ENCODE measurements around the gene LCN6.

The LCN6 gene

DNA sequence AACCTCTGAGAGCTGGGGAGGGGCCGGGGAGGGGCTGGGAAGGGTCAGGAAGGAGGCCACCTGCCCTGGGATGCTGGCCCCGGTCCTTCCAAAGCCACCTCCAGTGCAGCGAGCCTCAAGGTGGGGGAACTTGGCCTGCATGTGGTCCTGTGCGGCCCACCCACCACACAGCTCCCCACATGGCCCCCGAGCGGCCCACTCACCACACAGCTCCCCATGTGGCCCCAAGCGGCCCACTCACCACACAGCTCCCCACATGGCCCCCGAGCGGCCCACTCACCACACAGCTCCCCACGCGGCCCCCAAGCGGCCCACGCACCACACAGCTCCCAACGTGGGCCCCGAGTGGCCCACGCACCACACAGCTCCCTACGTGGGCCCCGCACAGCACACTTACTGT is 3.6 kb downstream of the LCN6 start:
- DNase-seq (ENCODE audit: low spot score) (no peak), FAIRE-seq (no peak)

DNA sequence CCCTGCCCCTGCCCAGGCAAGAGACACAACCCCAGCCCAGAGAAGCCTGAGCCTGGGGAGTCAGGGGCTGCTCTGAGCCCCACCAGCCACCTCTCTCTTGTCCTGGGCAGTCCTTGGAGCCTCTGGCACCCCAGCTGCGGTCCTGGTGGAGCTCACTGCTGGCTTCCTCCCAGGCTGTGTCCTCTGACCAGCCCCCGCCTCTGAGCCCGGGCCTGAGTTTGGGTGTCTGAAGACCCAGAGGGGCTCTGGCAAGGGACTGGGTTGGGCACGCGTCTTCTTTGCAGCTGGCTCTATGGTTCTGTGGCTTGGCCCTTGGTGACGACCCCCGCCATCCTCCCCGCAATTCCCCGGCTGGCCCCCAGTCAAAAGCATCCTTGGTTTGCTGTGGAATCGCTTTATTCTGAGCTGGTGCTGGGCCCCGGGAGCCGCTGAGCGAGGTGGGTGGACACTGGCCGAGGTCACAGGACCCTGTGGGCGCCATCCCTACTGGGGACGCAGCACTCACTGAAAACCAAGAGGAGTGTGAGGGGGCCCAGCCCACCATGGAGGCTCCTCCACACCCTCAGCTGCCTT is 4.6 kb downstream of the LCN6 start:
- no peak for FAIRE-seq

DNA sequence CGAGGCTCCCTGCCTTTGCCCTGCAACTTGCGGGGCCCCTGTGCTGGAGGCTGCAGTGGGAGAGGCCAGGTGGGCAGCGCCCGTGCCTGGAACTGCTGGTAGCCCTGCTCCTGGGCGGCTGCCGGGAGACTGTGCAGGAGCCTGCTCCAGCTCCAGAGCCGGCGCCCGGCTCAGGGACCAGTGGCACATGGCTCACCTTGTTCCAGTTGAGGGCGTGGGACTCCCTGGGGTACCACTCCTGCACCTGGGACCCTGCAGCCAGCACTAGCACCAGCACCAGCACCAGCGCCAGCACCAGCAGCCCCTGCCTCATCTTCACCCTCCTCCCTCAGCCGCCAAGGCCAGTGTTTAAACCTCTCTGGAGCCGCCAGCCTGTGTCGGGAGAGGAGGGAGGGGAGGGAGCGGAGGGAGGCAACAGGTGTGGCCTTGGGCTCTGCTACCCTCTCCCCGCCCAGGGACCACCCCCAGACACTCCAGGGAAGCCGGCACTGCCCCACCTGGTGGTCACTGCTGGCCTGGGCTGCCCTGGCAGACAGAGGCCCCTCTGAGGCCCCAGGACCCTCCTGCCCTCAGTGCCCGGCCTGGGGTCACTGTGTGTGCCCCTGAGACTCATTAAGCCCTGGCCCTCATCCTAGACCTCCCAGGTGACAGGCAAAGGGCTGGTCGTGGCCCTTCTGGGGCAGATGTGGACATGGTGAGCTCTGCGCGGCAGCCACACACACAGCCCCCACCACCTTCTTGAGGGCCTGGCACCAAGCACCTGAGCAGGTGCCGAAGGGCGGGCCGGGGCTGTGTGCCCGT is 5.5 kb downstream of the LCN6 start, which contains the start of gene LCN10:
LCN10 (minus strand) TSS at position 350 of the 801 bp plus-strand sequence; CDS start at position 313, 37 bp downstream.
- DNase-seq (ENCODE audit: low spot score) (no peak), FAIRE-seq (no peak)

More for the DNA sequence above, 4.6 kb downstream of the LCN6 start:
- DNase-seq (ENCODE audit: low spot score) = no peak

DNA sequence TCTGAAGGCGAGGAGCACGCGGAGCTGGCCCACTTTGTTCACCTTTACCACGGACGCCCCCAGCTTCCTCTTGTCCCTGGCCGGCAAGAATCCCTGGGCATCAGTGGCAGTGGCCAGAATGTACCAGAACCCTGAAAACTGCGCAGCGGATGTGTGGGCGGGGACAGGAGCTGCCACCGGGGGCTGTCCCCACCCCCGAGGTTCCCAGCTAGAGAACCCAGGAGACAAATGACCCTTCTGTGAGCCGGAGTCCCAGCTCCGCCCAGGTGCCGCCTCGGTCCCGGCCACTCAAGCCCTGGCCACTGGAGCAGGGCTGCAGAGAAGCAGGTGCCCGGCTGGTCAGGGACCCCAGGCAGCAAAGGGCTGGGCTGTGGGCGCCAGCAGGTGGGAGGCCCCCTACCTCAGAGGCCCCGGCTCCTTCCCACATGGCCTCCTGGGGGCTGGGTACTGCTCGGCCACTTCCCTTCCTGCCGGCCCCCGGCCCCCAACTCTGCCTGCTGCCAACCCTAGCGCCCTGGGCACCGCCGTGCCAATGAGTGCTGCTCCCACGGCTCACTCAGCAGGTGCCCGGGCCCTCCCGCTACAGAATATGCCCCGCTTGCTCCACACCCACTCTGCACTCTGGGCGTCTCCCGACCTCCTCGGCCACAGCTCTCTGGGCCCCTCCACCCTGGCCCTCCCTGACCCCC is 6.3 kb downstream of the LCN6 start:
- DNase-seq (ENCODE audit: low spot score) (no peak), FAIRE-seq (no peak)

DNA sequence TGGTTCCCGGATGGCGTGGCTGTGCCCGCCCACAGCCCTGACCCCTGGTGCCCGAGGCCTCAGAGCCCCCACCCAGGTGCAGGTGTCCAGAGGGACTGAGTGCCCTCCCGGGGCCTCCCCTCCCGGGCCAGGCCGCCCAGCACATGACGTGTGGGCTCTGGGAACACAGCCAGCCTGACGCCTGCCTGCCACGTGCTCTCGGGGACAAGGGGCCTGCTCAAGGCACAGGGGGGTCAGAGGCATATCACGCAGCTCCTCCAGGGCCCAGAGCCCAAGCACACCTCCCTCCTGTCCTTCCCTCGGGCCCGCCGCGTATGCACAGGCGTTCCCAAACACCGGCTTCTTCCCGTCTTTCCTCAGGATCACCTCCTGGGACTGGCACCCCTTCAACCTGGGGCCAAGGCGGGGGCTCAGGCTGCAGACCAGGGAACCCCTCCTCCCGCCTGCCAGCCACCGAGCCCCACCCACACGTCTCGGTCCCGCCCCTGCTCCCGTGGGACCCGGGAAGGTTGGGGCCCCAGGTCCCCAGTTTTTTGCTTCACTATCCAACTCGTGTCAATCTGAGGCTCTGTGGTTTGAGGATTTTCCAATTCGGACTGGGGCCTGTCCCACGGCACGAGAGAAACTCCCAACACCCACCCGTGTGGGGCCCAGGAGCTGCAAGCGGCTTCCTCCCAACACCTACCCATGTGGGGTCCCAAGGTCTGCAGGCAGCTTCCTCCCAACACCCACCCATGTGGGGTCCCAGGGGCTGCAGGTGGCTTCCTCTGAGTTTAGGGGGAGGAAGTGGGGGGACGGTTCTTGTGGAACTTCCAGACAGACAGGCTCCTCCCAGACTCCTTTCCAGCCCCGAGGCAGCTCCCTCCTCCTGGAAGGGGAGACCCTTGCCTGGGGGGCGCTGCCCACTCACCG is 7.1 kb downstream of the LCN6 start:
- no peak for DNase-seq (ENCODE audit: low spot score)
- FAIRE-seq = no peak

DNA sequence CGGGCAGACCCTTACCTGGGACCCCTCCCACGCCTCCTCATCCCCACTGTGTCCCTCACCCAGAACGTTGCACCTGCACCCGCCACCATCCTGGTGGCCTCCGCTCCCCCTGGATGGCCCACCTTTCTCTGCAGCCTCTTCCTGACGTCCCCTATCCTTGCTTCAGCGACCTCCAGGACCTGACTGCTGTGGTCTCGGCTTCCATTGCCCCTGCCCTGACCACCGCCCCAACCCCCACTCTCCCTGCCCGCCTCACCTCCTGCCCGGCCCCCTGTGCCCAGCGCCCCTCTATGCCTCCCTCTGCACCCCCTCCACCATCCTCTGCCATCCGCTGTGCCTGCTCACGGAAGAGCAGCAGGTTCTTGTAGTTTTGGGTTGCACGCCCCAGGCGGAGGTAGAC is 7.8 kb downstream of the LCN6 start:
- FAIRE-seq (no peak), DNase-seq (ENCODE audit: low spot score) (no peak)

DNA sequence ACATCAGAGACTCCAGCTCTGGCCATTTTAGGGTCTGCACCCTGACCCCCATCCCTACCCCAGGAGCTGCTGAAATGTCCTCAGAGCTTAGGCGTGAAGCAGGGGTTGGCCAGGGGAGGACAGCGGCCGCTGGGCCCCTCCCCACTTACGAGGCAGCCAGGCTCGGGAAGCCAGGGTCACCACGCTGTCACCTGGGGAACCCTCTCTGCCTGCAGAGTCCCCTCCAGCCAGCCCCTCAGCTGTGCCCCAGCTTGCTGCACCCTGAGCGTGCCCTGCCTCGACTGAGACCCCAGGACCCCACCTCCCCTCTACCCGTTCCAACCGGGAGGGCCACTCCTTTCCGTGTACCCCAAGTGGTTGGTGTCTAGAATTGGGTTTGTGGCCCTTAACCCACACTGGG is 8.3 kb downstream of the LCN6 start:
- FAIRE-seq (no peak), DNase-seq (ENCODE audit: low spot score) (no peak)

DNA sequence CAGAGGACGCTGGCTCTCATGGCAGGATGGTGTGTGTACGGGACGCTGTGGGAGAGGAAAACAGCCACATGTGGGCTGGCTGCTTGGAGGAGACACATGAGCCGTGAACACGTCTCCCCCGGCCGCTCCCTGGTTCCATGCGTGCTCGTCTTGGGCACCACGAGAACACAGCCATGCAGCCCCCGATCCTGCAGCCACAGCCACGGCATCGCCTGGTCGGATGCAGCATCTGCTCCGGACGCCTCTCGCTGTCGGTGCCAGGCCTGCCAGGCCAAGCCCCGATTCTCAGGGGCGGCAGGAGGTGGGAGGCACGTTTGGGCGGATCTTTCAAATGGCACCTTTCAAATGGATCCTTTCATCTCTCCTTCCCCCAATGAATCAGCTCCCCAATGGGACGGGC is 8.8 kb downstream of the LCN6 start:
- DNase-seq (ENCODE audit: low spot score) = no peak

DNA sequence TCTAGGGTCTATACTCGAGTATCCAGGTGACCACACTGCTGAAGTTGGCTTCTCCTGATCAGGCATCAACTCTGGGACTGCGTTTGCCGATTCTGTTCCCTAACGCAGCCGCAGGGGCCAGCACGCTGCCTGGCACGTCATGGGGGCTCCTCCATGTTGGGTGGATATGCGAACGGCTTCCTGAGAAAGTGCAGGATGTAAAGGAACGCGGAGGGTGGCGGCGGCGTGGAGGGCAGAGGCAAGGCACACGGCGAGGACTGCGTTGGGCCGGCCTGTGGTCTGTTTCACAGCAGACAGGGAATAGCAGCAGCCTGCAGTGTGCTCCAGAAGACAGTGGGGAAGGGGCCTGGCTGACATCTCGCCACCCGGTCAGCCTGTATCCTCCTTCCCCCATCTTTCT is 9.4 kb downstream of the LCN6 start:
- DNase-seq (ENCODE audit: low spot score) (no peak), FAIRE-seq (no peak)

More for the DNA sequence above, 8.8 kb downstream of the LCN6 start:
- no peak for FAIRE-seq

DNA sequence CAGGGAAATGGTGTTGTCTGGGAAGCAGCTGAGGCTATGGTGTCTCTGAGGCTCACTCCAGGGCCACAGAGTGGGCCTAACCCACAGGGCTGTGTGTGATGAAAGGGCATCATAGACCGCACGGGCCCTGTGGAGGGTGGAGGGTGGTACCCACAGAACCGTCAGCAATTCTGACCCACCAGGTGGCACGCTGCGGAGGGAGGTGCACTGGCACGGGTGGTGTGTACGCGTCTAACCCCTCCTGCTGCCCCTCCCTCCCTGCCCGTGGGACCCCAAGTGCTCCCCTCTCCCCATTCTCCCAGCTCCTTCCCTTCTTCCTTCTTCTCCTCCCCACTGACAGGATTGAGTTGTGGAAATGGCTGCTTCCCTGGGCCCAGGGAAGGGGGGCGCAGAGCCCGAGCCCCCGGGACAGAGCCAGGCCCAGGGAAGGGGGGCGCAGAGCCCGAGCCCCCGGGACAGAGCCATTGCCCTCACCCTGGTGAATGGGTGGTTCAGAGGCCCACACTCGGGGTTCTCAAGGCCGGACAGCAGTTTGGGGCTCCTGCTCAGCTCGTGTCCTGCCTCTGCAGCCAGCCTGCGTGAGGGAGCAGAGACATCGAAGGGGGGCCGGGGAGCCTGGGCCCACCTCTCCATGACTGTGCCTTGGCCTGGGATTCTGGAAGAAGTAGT is 12.4 kb downstream of the LCN6 start:
- FAIRE-seq (no peak), DNase-seq (ENCODE audit: low spot score) (no peak)

DNA sequence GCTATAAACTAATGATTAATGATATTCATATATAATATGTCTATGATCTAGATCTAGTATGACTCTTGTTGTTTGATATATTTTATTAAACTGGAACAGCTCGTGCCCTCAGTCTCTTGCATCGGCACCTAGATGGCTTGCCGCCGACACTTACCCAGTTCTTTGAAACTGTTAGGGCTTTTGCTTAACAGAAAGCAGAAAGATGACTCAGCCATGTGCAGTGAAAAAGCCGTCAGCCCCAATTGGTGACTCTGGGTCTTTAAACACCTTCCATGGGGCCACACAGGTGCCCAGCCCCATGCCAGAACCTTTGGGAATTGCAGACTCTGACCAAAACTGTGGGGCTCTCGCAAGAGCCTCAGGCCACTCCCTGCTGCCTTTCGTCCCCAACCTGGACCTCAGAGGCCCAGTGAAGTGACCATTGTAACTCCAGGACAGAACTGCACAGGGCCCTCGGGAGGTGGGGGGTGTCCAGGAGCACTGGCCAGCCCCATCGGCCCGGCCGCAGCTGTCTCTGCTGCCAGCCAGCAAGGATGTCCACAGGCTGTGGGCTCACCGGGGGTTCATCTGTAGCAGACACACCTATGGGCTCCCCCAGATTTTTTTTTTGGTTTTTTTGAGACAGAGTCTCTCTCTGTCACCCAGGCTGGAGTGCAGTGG is 13.4 kb downstream of the LCN6 start:
- FAIRE-seq = no peak

DNA sequence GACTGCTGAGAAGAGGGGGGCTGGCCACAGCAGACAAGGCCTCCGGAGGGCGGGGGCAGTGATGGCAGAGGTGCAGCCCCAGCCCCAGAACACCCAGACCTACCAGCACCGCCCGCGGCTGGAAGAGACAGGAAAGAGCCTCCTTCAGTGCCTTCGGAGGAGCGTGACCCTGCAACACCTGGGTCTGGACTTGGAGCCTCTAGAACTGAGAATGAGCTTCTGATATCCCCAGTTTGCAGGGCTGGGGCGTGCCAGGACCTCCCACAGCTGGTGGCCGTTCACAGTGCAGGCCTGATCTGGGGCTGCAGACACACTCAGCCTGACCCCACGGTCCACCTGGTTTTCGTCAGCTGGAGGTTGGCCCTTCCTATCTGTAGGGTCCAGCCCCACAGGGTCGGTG is 14.7 kb downstream of the LCN6 start:
- no peak for DNase-seq (ENCODE audit: low spot score)
- no peak for FAIRE-seq

More for the DNA sequence above, 13.4 kb downstream of the LCN6 start:
- DNase-seq (ENCODE audit: low spot score) = no peak

DNA sequence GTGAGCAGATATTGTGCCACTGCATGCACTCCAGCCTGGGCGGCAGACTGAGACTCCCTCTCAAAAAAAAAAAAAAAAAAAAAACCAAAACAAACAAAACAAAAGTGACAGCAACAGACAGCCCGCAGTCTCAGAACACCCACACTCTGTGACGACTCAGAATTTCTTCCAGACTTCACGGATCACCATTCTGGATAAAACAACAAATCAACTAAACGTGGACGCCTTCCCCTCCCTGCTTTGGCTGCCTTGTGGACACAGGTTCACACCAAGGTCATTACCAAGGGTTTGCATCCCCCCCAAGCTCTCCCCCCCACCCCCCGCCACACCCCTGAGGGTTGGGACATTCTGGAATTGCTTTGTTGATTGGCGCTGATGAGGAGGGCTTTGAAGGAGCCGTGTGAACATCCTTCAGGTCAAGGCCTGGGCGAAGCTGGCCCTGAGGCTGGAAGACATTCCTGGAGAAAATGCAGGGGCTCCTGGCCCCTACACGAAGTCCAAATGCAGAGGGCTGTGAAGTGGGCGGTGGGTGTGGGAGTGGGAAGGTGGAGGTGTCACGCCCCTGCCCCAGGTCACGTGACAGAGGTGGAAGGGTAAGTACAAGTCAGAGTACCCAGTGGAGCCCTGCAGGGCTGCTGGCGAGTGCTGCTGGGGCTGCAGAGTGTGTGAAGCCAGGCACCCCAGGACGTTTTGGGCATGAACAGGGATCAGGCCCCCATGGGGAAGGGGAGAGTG is 15.7 kb downstream of the LCN6 start:
- DNase-seq (ENCODE audit: low spot score) (no peak), FAIRE-seq (no peak)

DNA sequence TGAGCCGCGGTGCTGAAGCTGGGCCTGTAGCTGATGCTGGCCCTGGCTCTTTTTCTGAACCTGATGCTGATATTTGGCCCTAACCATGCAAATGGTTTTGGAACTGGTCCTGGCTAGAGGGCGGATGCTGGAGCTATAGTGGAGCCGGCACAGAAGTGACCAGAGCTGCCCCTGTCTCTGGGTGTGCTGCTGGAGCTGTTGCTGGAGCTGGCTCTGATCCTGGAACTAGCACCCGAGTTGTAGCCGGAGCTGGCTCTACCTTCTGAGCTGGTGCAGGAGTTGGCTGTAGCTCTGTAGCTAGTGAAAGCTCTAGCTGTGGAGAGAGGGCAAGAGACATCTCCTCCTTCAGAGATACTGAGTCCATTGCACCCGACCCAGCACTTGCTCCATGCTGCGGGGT is 18.4 kb downstream of the LCN6 start:
- DNase-seq (ENCODE audit: low spot score) (no peak), FAIRE-seq (no peak)

DNA sequence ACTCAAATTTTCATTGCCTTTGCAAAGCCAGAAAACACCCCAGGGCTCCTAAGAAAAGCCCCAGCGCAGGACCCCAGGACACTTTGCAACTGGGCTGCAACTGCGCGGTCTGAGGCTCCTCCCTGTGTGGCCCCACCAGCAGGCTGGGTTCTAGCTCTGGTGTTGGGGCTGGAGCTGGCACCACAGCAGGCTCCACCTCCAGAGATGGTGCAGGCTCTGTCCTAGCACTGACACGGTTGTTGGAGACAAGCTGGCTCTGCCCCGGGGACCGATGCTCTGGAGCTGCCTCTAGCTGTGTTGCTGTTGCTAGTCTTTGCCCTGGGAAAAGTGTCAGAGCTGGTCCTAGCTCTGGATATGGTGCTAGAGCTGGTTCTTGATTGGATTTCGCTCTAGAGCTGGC is 19.2 kb downstream of the LCN6 start:
- FAIRE-seq = no peak
- no peak for DNase-seq (ENCODE audit: low spot score)

DNA sequence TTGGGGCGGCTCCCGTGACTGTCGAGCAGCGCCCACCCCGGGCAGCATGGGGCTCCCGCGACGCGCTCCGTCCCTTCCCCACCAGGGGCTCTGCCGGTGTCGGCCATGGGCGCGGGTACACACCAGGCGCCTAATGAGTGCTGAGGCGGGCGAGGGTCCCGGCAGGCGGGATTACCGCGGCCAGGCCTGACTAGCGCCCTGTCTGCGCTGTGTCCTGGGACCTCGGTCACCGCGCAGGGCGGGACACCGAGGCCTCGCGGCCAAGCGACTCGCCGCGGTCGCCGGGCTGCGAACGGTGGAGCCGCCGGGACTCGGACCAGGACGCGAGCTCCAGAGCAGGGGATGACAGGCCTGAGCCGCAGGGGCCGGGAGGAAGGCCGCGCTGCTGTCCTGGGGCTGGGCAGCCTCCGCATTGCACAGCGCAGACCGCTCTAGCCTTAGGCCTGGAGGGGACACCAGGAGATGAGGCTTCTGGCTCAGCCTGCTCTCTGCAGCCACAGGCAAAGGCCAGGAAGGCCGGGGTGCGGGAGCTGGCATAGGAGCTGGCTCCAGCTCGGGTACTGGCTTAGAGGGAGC is 19.7 kb downstream of the LCN6 start:
- peak; percentile 8 for DNase-seq (ENCODE audit: low spot score)
- no peak for FAIRE-seq

DNA sequence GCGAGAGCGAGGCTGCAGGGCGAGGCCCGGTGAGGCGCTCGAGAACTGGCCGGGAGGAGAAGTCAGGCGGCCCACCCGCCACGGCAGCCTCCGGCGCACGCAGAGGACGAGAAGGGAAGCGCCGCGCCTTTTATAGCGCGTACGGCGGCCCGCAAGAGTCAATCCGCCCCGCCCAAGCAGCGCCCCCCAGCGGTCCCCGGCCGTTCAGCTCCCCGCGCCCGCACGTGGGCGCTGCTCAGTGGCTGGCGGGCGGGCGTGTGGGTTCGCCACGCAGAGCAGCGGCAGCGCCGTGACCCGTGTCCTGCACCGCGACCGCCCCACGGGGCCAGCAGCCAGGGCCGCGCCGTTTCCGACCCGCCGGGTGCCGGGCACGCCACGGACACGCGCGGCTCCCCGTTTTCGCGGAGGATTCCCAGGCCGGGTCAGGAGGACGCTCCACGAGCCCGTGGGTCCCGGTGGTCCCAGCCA is 20.2 kb downstream of the LCN6 start:
- DNase-seq (ENCODE audit: low spot score) (peak; percentile 75), FAIRE-seq (no peak)

DNA sequence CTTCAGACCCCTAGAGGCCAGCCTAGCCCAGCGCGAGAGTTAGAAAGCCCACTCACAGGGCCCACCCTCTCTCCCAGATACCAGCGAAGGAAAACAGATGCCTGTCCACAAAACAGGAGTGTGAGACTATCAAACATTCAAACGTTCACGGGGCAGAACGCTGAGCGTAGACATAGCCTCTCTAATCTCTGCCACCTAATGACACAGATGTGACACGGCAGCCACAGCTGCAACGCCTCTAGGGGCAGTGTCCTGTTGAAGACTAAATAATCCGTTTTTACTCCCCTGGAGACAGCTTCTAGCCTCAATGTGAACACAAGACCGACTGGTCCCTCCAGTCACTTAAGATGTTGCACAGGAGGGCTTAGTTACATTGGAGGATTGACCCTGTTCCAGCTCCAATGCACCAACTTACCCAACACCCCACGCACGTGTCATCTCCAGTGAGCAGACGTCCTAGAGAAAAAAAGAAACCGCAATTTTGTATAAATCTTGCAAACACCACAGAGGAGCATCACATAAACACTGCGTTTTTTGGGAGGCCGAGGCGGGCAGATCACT is 21.6 kb downstream of the LCN6 start:
- no peak for FAIRE-seq
- peak; percentile 51 for DNase-seq (ENCODE audit: low spot score)

DNA sequence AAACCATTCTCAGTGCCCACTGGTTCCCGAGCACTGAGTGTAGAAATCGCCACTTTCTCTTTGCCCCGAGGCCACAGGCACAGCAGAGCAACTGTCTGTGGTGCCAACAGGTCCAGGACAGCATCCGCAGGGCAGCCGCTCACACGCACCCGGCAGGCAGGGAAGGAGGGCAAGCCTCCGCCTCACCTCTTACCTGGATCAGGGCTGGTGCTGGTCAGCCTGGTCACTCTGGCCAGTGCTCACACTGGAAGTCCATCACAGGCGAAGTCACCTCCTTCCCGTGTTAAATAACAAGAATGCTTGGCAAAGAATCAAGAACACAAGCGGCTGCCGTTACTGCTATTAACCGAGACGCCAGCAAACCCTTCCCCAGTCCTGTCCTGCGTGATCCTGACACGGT is 22.2 kb downstream of the LCN6 start:
- DNase-seq (ENCODE audit: low spot score) (no peak), FAIRE-seq (no peak)
